KOPT-K1 (cell line): ENCODE data around the gene CRELD1.

Experiments
- H3K27ac ChIP-seq: fragments of 200-600 bp; sonication (generic); 2 replicates; pipeline ENCODE4 v1.5.1; 2016; ENCODE audit warnings: antibody characterized with exemption, mild to moderate bottlenecking, low read depth, low read length; ENCODE audit not compliant: poor library complexity, severe bottlenecking
- H3K36me3 ChIP-seq: fragments of 200-600 bp; sonication (generic); 2 replicates; pipeline ENCODE4 v1.5.1; 2017; ENCODE audit warnings: antibody characterized with exemption, mild to moderate bottlenecking, low read length, moderate library complexity; ENCODE audit not compliant: insufficient read depth
- H3K9me3 ChIP-seq: fragments of 200-600 bp; sonication (generic); 2 replicates; pipeline ENCODE4 v1.5.1; 2017; ENCODE audit warnings: antibody characterized with exemption, low read length, mild to moderate bottlenecking; ENCODE audit not compliant: insufficient read depth, poor library complexity, severe bottlenecking

The CRELD1 gene

DNA sequence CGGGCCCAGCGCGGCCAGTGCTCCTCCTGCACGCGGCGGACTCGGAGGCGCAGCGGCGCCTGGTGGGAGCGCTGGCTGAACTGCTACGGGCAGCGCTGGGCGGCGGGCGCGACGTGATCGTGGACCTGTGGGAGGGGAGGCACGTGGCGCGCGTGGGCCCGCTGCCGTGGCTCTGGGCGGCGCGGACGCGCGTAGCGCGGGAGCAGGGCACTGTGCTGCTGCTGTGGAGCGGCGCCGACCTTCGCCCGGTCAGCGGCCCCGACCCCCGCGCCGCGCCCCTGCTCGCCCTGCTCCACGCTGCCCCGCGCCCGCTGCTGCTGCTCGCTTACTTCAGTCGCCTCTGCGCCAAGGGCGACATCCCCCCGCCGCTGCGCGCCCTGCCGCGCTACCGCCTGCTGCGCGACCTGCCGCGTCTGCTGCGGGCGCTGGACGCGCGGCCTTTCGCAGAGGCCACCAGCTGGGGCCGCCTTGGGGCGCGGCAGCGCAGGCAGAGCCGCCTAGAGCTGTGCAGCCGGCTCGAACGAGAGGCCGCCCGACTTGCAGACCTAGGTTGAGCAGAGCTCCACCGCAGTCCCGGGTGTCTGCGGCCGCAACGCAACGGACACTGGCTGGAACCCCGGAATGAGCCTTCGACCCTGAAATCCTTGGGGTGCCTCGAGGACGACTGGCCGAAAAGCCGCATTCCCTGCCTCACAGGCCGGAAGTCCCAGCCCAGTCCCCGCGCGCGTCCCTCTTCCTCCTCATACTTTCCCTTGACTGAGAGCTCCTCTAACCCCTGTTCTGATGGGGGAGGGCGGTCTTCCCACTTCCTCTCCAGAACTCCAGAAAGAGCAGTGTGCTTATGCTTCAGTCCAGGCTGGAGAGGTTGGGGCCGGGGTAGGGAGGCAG, 18.1 kb upstream of the CRELD1 start:
- no peaks in the 10 kb centered on the region for H3K36me3 ChIP-seq
- H3K9me3 ChIP-seq = no peaks in the 10 kb centered on the region
- H3K27ac ChIP-seq = no peak overlapping the region

GRCh38 chr3:9916346-9916733, 17.3 kb upstream of the CRELD1 start:
- no peaks in the 10 kb centered on the region for H3K9me3 ChIP-seq
- no peaks in the 10 kb centered on the region for H3K36me3 ChIP-seq
- no peak overlapping the region for H3K27ac ChIP-seq

DNA sequence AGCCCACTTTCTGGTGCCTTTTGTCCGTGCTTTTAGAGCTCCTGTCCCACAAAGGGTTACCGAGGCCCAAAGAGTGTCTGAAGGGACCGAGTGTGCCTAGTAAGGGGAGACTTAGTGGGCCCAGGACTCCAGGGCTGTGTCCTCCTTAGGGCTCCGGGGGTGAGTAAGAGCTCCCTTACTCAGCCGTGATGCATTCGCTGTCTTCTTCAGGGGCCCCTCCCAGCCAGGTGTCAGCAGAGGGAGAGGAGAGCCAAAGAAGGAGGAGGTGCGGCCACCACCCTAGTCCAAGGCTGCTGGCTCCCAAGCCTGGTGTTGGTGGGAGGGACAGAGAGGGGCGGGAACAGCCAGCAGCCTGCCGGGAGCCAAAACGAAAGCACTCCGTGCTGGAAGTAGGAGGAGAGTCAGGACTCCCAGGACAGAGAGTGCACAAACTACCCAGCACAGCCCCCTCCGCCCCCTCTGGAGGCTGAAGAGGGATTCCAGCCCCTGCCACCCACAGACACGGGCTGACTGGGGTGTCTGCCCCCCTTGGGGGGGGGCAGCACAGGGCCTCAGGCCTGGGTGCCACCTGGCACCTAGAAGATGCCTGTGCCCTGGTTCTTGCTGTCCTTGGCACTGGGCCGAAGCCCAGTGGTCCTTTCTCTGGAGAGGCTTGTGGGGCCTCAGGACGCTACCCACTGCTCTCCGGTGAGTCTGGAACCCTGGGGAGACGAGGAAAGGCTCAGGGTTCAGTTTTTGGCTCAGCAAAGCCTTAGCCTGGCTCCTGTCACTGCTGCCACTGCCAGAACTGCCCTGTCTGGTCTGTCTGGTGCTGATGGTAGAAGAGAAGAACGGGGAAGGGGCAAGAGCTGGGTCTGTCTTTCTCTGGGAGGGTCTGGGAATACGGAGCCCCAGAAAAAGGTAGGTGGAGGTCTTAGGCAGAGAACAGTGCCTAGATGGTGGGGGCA, 16.6 kb upstream of the CRELD1 start, which contains the start of gene IL17RC:
TSS of gene IL17RC (plus strand) at position 365 of the 947 bp plus-strand sequence. CDS start at position 583, 218 bp downstream.
- Histone ChIP-seq H3K27ac (no peak within 1 kb of the TSS), H3K36me3 (no peaks in the 10 kb centered on the region), H3K9me3 (no peaks in the 10 kb centered on the region)

DNA sequence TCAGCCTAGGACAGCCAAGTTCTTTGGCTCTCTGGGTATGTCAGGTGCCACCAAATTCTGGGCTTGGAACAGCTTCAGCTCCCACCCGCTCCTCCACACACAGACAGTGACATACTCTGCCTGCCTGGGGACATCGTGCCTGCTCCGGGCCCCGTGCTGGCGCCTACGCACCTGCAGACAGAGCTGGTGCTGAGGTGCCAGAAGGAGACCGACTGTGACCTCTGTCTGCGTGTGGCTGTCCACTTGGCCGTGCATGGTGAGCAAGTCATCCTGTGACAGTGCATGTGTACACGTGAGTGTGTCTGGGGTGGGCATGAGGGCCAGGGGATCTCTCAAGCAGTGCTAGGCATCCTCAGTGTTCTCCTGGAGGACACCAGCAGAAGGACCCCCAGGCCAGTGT, 15.8 kb upstream of the CRELD1 start:
- Histone ChIP-seq H3K9me3 (no peaks in the 10 kb centered on the region), H3K27ac (no peak overlapping the region), H3K36me3 (no peaks in the 10 kb centered on the region)

GRCh38 chr3:9918261-9919038, 15.2 kb upstream of the CRELD1 start:
- Histone ChIP-seq H3K9me3 (no peaks in the 10 kb centered on the region), H3K36me3 (no peaks in the 10 kb centered on the region), H3K27ac (no peak overlapping the region)

GRCh38 chr3:9928158-9928557, 5.5 kb upstream of the CRELD1 start:
- Histone ChIP-seq H3K36me3 (no peaks in the 10 kb centered on the region), H3K9me3 (no peaks in the 10 kb centered on the region), H3K27ac (no peak overlapping the region)

- Histone ChIP-seq H3K36me3 (no peaks in the 10 kb centered on the region), H3K27ac (no peak overlapping the region), H3K9me3 (no peaks in the 10 kb centered on the region)
Observed at GRCh38 chr3:9930804-9931418, 2.7 kb upstream of the CRELD1 start.

DNA sequence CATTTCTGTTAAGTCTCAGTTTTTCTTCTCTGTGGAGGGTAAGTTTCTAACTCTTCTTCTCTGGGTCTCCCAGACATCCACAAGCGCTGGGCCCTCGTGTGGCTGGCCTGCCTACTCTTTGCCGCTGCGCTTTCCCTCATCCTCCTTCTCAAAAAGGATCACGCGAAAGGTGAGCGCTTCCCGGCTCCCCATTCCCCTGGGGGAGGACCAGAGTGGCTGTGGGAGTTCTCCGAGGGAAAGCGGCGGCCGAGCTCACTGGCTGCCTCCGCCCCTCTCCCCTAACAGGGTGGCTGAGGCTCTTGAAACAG, 1.1 kb upstream of the CRELD1 start:
- peaks cover 10% of the 10 kb centered on the region; the same call in 1 of the 2 replicates for H3K36me3 ChIP-seq
- H3K9me3 ChIP-seq = no peaks in the 10 kb centered on the region
- peak overlapping the region; percentile 66 for H3K27ac ChIP-seq

GRCh38 chr3:9932843-9933560, 632 bp upstream of the CRELD1 start:
- peak overlapping the region; percentile 66 for H3K27ac ChIP-seq
- H3K9me3 ChIP-seq = no peaks in the 10 kb centered on the region
- peaks cover 15% of the 10 kb centered on the region; the same call in 1 of the 2 replicates for H3K36me3 ChIP-seq

DNA sequence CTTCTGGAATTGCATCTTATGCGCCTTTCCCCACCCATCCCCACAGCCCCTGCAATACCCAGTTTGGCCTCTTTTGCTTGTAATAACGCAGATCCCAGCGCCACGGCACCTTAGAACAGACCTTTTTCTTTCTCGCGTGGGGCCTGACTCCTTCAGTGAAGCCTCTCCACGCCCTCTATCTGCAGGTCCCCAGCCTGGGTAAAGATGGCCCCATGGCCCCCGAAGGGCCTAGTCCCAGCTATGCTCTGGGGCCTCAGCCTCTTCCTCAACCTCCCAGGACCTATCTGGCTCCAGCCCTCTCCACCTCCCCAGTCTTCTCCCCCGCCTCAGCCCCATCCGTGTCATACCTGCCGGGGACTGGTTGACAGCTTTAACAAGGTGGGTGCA, 594 bp downstream of the CRELD1 start:
- no peaks in the 10 kb centered on the region for H3K9me3 ChIP-seq
- peaks cover 17% of the 10 kb centered on the region; the same call in 1 of the 2 replicates for H3K36me3 ChIP-seq
- peak overlapping the region; percentile 66 for H3K27ac ChIP-seq

DNA sequence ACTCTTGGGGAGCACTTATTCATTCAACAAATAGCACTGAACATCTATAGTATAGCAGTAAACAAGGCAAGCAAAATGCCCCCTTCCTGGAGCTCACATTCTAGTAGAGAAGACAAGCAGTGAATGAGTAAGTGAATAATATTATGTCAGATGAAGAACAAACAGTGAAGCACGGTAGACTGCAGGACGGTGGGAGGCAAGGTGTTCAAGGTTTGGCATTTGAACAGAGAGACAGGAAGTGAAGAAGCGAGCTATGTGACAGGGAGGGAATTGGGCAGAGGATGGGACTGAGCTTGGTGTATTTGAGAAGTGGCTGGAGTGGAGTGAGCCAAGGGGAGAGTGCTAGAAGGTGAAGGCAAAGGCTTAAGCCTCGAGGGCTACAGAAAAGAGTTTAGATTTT, 1.4 kb downstream of the CRELD1 start:
- Histone ChIP-seq H3K36me3 (peaks cover 17% of the 10 kb centered on the region; the same call in 1 of the 2 replicates), H3K9me3 (no peaks in the 10 kb centered on the region), H3K27ac (no peak overlapping the region)

DNA sequence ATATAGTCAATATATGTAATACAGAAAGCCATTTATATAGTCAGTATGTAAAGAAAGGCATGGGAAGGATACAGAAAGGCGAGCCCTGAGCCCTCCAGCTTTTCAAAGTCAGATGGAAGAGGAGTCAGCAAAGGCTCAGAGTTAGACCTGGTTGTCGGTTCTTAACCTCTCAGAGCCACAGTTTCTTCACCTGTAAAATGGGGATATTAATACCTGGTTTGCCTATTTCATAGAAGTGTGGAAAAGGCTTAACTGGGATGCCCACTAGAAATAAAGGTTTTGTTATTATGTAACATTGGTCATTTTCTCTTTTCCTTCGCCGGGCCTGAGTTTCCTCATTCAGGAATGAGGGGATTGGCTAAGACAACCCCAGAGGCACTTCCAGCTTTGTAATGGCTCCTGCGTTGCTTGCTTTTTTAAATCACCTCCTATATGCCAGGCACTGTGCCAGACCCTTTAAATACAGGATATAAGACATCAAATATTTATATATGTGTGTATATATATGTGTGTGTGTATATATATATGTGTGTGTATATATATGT, 2.4 kb downstream of the CRELD1 start:
- H3K27ac ChIP-seq = no peak overlapping the region
- no peaks in the 10 kb centered on the region for H3K9me3 ChIP-seq
- H3K36me3 ChIP-seq = peaks cover 21% of the 10 kb centered on the region; the same call in 1 of the 2 replicates

DNA sequence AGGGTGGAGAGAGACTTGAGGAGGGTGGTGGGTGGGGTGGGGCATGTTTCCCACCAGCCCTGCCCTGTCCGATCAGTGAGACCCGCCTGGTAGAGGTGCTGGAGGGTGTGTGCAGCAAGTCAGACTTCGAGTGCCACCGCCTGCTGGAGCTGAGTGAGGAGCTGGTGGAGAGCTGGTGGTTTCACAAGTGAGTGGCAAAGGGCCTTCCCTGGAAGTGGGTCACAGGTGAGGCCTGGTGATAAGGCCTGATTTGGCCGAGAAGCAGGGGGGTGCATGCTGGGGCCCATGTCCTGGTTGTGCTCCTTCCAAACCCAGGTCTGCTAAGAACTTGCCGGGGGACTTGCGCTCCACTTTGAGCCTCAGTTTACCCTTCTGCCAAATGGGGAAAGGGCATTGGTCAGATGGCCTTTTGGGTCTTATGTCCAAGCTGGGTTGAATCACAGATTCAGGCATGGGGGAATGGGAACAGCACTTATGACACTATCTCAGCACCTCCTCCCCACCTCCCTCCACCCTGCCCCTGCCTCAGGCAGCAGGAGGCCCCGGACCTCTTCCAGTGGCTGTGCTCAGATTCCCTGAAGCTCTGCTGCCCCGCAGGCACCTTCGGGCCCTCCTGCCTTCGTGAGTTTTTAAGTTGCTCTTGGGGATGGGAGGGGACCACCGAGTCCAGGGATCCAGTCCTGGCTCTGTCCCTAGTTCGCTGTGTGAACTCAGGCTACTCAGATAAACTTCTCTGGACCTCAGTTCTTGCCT, 4.0 kb downstream of the CRELD1 start:
- no peaks in the 10 kb centered on the region for H3K9me3 ChIP-seq
- no peak overlapping the region for H3K27ac ChIP-seq
- peaks cover 23% of the 10 kb centered on the region; the same call in 1 of the 2 replicates for H3K36me3 ChIP-seq
